NCI-H2107 treated with DMSO at 0.1 percent for 48 hours (cell line): ENCODE results near the gene LENEP.

Experiments used
- DNase-seq: peaks from one replicate; lab custom pipeline; 2025; ENCODE audit not compliant: unreplicated experiment; lab: John Stamatoyannopoulos, UW

The LENEP gene

GRCh38 chr1:155010211-155010918, 17.0 kb downstream of the LENEP start:
- no peak for DNase-seq

DNA sequence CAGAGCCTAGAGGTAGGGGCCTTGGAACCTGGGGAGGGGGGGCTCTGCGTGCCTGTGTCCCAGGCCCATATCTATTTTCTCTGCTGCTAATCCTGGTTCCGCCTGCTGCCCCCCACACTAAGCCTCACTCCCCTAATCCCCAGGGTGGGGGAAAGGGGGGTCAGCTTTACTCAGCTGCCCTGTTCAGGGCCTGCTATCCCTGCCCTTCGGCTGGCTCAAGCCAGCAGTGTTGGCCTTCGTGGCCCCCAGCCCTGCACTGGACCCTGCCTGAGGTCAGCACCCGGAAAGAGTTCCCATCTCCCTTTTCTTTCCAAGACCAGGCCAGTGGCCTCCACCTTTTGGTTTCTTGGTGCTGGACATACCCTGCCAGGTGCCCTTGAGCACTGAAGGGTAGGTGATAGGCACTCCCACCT, 17.6 kb downstream of the LENEP start:
- no peak for DNase-seq

GRCh38 chr1:155011437-155012025, 18.1 kb downstream of the LENEP start:
- DNase-seq = no peak

DNA sequence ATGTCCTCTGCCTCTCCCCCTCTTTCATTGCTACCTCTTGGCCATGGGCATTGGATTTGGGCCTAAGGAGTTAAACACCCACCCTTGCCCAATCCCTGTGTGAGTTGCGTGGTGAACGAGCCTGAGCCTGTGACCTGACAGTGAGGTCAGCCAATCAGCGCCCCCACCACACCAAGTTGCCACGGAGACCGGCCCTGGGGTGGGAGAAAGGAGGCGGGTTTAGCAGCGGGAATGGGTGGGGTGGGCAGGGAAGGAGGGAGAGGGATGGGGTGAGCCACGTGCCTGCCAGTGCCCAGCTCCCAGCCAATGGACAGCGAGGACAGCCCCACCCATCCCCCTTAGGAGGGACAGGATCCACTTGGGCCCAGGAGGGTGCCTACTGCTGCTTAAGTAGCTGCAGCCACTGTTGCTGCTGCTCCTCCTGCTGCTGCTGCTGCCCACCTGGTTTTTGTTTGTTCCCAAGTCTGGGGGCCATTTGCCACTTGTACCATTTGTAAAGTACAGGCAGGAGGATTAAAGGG, 18.7 kb downstream of the LENEP start:
- peak; percentile 61 for DNase-seq

DNA sequence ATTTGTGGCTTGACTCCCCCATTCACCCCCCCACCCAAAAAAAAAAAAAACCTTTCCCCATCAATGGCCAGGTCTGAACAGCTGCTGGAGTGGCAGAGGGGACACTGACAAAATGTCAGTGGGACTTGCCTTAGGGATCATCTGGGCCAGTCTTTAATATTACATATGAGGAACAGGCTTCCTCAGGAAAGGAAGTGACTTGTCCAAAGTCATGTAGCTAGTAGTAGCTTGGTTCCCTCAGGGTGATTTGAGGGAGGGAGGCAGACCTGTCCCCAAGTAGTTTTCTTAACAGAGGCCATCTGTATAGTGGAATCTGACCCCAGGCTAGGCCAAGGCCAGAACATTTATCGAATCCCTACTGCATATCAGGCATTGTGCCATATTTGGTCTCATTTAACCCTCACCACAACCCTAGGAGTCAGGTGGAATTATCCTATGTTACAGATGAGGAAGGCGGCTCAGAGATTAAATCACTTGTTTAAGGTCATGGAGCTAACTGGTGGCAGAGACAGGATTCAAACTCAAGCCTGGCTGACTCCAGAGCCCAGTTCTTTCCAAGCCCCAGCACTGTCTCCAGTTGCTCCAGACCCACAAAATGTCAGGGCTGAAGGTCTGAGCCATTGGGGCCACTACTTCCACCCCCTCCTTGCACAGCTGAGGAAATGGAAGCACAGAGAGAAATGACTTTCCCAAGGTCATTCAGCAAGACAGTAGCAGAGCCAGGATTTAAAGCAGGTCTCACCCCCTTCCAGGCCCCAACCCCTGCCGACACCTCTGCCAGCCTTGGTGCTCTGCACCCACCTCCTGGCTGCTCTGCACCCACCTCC, 19.6 kb downstream of the LENEP start:
- no peak for DNase-seq

DNA sequence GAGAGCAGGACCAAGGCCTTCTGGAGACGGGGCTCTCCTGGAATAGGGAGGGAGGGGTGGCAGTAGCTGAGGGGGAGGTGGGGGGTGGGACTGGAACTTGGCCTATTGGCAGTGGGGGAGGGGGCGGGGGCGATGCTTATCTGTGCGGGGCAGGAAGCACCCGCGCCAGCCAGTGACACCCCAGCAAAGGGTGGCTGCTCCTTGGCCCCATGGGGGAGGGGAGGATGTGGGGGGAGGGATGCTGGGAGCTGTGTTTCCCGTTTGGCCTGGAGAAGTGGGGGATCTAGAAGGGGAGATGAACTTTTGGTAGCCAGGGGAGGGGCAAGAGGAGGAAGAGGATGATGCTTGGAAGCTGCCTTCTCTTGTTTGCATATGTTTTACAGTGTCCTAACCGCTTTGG, 20.2 kb downstream of the LENEP start:
- no peak for DNase-seq

DNA sequence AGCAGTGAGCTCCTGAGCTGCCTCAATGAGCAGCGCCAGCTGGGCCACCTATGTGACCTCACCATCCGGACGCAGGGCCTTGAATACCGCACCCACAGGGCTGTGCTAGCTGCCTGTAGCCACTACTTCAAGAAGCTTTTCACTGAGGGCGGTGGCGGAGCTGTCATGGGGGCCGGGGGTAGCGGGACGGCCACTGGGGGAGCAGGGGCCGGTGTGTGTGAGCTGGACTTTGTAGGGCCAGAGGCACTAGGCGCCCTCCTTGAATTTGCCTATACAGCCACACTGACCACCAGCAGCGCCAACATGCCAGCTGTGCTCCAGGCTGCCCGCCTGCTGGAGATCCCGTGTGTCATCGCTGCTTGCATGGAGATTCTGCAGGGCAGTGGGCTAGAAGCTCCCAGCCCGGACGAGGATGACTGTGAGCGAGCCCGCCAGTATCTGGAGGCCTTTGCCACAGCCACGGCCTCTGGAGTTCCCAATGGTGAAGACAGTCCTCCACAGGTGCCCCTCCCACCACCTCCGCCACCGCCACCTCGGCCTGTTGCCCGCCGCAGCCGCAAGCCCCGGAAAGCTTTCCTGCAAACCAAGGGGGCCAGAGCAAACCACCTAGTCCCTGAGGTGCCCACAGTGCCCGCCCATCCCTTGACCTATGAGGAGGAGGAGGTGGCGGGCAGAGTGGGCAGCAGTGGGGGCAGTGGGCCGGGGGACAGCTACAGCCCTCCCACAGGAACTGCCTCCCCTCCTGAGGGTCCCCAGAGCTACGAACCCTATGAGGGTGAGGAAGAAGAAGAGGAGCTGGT, 21.5 kb downstream of the LENEP start:
- DNase-seq = no peak

- no peak for DNase-seq
Observed at GRCh38 chr1:155015527-155016230, 22.3 kb downstream of the LENEP start.

GRCh38 chr1:155016231-155016831, 22.9 kb downstream of the LENEP start:
- no peak for DNase-seq

GRCh38 chr1:155017041-155017945, 23.9 kb downstream of the LENEP start:
- peak; percentile 59 for DNase-seq

DNA sequence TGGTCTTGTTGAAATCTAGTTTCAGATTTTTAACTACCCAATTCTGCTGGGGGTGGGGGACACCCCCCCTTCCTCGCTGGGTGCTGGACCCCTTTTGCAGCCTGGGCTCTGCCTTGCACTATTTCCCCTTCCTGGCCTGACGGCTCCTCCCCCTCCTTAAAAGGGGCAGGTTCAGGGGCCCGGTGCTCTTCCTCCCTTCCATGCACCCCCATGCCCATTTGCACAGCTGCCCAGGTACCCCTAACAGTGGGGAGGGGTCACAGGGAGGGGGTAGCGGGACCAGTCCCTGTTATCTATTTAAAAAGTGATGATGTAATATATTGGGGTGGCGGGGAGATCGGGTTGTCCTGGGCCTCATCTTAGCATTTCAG, 24.5 kb downstream of the LENEP start:
- DNase-seq = no peak

DNA sequence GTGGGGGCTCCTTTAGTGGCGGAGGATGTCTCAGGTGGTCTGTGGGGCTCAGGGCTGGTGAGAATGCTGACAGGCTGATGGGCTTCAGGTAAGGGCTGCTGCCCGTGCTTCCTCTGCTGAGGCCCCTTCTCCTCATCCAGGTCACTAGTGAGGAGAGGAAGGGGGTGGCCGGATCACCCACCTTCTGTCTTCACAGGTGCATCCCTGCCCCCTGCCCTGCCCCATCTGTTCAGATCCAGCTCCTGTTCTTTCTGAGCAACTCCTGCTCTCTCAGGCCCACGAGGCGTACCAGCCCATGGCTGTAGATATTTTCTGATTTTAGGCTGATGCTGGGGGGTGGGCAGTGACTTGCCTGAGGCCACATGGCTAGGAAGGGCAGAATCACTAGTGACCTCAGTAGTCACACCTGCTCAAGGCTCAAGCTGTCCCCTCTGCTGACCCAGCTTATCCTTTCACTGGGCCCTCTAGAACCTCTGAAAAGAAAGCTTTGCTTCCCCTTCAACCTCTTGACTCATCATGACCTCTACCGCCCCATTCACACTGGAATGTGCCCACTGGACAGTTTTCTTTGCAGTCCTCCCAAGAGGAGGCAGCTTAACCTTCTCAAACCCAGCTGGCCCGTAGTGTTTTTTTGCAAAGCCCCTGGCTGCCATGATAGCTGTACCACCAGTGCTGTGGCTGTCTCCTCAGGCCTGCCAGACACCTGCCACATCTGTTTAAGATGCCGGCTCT, 25.4 kb downstream of the LENEP start:
- DNase-seq = no peak

DNA sequence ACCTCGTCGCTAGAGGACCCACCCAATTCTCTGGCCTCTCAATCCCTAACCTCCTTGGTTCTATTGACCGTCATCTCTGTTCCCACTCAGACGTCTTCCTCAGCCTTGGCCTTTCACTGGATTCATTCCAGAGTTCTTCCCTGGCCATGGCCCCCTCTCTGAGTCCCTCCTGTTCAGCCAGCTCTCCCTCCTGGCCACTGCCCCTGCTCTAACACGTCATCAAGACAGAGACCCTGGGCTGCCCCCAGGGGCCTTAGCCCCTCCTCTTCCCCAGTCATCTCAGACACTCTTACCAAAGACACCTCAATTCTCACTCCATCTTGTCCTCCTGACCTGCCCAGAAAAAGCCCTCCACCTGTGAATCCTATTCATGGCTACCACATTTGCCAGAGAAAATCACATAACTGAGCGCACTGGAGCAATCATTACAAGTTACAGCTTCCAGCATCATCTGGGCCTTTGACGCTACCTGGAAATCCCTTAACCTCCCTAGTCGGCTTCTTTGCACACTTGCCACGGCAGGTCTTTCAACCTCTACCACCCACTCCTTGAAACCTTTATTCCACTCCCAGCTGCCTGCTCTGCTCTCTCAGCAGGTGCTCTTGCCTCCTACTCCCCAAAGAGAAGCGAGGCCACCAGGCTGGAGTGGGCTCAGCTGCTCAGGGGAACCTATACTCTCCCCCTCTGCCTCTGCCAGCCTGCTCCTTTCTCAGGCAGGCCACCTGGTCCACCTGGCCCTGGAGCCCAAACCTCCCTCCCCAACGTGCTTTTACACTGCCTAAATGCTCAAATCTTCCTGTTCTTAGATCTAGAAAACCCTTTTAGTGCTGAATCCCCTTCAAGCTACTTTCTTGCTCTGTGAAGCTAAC, 26.2 kb downstream of the LENEP start:
- DNase-seq = peak; percentile 64

GRCh38 chr1:155022136-155022926, 28.9 kb downstream of the LENEP start:
- no peak for DNase-seq

- DNase-seq = peak; percentile 35
Observed at GRCh38 chr1:155022927-155023236, 29.5 kb downstream of the LENEP start.

- DNase-seq = no peak
Observed at GRCh38 chr1:155023627-155024026, 30.2 kb downstream of the LENEP start.

DNA sequence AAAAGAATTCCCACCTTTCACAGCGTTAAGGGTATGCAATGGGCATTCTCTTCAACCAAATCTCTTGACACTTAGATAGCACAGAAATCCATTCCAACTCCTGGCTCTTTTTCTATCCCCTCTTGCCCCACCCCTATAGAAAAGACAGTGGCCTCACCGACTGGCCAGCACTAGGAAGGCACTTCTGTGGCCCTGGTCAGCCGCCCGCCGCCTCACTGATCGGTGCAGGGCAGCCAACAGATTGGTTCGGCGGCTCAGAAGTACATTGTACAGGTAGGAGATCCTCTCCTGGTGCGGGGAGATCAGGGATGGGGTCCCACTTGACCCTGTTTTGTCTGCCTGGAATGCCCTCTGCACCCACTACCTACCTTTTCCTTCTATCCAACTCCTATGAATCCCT, 30.9 kb downstream of the LENEP start:
- no peak for DNase-seq
